Adrenal gland (tissue), 5 donors: ENCODE data around the gene SFXN5.
"Not testable (repeated sequence)": the region's sequence is repeated elsewhere in the genome, so short reads cannot be mapped to it uniquely, and the experiment has no call there.

Experiments used
- CTCF ChIP-seq, 6 experiments: fragments of 450-650 bp in 4 of 6; fragments of 200-600 bp in 2 of 6; sonication (generic) in 1 of 6; IDR thresholded peaks; 1 replicate in 5 of 6; 2 replicates in 1 of 6; pipeline versions ENCODE4 v1.5.1 to v1.8.0; 2016 to 2021; ENCODE audit warnings: antibody characterized with exemption in 6 of 6, mild to moderate bottlenecking in 2 of 6, moderate library complexity in 1 of 6
- POLR2A ChIP-seq, 2 donors: fragments of 450-650 bp; IDR thresholded peaks; one replicate each; pipeline ENCODE4 v1.6.1; 2017; ENCODE audit warnings: antibody characterized with exemption in 2 of 2, mild to moderate bottlenecking in 2 of 2, moderate library complexity in 1 of 2
- donor health status: DM: no; HTN: no; CAD: no.

- not testable (repeated sequence) for TF ChIP-seq CTCF, POLR2A (IDR thresholded peaks at IDR 0.05)
Observed at GRCh38 chr2:72907369-72907768, 164.1 kb downstream of the SFXN5 start.
